Measurements from ENCODE around the gene ANXA10. TPM values are rescaled to one million over a fixed set of nuclear protein-coding genes. Genes with fewer than 3 reads are reported as not detected.

ANXA10 gene
- total RNA-seq, 1 donor from 2014 or later = not detected

DNA sequence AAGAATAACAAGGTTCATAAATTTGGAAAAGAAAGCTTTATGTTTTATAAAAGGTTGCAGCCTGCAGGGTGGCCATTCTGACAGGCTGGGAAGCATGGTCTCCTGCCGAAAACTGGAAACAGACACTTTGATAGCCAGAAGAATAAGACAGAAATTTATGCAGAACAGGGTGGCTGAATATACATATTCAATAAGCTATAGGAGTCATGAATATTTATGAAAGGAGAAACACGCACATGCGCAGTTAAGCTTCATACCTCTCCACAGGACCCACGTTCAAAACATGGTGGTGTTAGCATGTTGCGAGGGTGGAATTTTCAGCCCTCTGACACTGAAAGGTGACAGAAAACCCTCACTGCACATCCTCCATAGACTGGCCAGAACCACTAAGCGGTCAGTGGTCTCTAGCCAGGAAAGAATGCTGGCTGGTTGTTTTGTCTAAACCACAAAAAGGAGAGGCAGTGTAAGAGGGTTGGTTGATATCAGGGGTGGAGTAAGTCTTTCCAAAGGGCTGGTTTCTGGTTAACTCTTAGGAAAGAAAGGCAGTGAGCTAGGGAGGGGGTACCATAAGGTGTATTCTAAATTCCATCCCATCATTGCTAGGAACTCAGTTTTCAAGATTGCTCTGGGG, 58.2 kb downstream of the ANXA10 start:
- no peak overlapping the region for H3K27ac Mint-ChIP-seq
- intact Hi-C loops (cut with micrococcal nuclease) = loop anchor here (5.0 kb wide), 1 partner anchor 528 kb away; no protein-coding TSS in a partner anchor
- no peaks in the 10 kb centered on the region for H3K27me3 Mint-ChIP-seq (ENCODE audit: insufficient read depth)
- H3K4me3 Mint-ChIP-seq = no peak overlapping the region
- no peaks in the 10 kb centered on the region for H3K36me3 Mint-ChIP-seq (ENCODE audit: low read depth)
- H3K9me3 Mint-ChIP-seq = no peaks in the 10 kb centered on the region
- peaks cover 8% of the 10 kb centered on the region for H3K4me1 Mint-ChIP-seq (ENCODE audit: low read depth)
- no peak for DNase-seq (ENCODE audit: low spot score)

DNA sequence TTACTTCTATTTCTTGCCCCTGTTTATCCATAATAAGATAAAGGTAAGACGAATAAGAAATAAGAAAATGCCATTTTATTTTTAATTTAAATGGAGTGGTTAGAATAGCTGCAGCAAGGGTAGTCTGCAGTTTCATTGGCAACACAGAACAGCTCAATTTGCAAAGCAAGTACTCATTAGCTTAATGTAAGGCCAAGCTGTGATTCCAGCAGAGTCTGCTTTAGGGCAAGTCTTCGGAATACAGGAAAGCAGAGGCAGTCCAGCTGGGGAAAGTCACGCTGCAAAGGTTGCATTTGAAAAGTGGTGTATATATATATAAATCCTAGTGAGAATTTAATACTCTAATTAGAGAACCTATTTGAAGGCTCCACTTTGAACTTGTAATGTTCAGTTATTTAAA, 59.0 kb downstream of the ANXA10 start:
- Mint-ChIP-seq H3K4me1 (ENCODE audit: low read depth) (peaks cover 8% of the 10 kb centered on the region), H3K4me3 (no peak overlapping the region), H3K27me3 (ENCODE audit: insufficient read depth) (no peaks in the 10 kb centered on the region), H3K9me3 (no peaks in the 10 kb centered on the region), H3K27ac (no peak overlapping the region), H3K36me3 (ENCODE audit: low read depth) (no peaks in the 10 kb centered on the region)
- no peak for DNase-seq (ENCODE audit: low spot score)
- intact Hi-C loops (cut with micrococcal nuclease) = loop anchor here (5.0 kb wide), 1 partner anchor 529 kb away; no protein-coding TSS in a partner anchor

DNA sequence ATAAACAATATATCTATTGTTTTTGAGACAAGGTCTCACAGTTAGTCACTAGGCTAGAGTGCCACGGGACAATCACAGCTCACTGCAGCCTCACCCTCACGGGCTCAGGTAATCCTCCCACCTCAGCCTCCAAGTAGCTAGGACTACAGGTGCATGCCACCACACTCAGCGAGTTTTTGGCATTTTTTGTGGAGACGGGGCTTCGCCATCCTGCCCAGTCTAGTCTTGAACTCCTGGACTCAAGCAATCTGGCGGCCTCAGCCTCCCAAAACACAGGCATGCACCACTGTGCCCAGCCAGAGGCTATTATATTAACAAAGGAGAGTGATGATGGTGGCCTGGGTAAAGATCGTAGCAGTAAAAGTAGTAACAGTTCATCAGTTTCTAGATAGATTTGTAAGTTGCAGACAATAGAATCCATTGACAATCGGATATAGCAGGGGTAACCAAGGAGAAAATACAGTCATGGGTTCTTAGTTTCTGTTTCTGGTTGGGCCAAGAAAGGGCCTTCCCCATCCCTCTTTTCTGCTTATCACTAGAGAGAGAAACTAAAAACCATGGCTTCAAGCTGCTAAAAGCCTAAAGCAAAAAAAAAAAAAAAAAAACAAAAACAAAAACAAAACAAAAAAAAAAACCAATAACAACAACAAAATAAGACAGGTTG, 60.6 kb downstream of the ANXA10 start:
- Mint-ChIP-seq H3K27ac (no peak overlapping the region), H3K27me3 (ENCODE audit: insufficient read depth) (no peaks in the 10 kb centered on the region), H3K9me3 (no peaks in the 10 kb centered on the region), H3K36me3 (ENCODE audit: low read depth) (no peaks in the 10 kb centered on the region), H3K4me1 (ENCODE audit: low read depth) (peaks cover 8% of the 10 kb centered on the region), H3K4me3 (peak overlapping the region; percentile 33)
- DNase-seq (ENCODE audit: low spot score) = no peak
- intact Hi-C loops (cut with micrococcal nuclease) = loop anchor here (5.0 kb wide), 1 partner anchor 531 kb away; no protein-coding TSS in a partner anchor

DNA sequence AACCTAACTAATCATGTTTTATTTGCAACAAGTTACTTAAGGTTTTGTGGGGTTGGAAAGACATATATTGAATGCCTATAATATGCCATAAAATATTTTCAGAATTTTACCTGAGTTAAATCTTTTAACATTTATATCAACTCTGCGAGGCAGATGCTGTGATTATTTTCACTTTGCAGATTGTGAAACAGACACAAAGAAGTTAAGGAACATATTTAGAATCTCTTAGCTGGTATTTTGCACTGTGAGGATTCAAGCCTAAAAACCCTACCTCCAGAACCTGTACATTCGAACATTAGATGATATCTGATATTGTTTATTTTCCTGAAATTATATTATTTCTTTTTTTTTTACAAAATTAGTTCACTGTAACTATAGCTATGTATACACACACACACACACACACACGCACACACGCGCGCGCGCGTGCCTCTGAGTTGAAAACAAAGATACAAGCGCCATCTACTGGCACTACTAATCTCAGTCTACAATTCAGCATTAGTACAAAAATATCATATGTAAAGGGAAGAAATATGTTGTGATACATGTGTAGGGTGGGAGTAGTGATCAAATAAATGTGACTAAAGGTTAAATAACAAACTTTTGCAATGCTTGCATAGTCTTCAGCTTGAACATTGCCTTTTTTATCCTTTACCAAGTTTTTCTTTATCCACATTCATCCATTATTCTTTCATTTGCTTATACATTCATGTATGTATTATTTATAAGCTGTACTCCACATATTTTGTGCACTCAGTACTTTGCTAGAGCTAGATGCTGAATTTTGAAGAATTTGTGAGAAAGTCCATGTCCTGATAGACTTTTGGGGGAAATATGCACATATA, 61.5 kb downstream of the ANXA10 start:
- H3K27me3 Mint-ChIP-seq (ENCODE audit: insufficient read depth) = no peaks in the 10 kb centered on the region
- intact Hi-C loops (cut with micrococcal nuclease) = loop anchor here (1.0 to 5.0 kb wide), 3 partner anchors 532 to 1985 kb away; no protein-coding TSS in a partner anchor
- no peak overlapping the region for H3K27ac Mint-ChIP-seq
- peaks cover 8% of the 10 kb centered on the region for H3K4me1 Mint-ChIP-seq (ENCODE audit: low read depth)
- peak; percentile 14 for DNase-seq (ENCODE audit: low spot score)
- H3K36me3 Mint-ChIP-seq (ENCODE audit: low read depth) = no peaks in the 10 kb centered on the region
- no peak overlapping the region for H3K4me3 Mint-ChIP-seq
- no peaks in the 10 kb centered on the region for H3K9me3 Mint-ChIP-seq

DNA sequence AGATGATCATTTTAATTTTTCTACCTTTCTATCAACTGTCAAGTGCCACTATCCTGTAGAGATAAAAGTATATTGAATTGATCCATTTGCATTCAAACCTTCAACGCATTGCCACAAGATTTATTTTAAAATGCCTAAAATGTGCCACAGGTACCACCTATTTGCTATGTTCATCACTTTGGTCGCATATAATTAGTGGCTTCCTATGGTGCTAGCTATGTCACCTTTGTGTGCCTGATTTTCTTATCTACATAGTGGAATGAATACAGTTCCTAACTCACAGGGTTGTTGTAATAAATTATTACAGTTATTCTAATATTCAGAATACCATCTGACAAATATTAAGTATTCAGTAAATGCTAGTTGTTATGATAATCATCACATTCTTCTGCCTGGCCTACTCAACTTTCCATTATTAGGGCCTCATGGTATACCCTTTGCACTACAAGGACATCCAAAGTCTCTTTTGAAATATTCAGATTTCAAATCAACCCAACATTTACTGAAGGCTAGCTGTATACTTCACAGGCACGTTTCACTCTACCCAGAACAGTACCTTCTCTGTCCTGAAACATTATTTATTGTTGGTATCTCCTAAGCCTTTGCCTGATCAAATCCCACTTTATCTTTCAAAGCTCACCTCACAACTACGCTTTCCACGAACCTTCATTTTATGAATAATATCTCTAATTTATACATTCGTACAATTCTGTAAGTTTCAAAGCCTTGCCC, 62.4 kb downstream of the ANXA10 start:
- no peak overlapping the region for H3K27ac Mint-ChIP-seq
- DNase-seq (ENCODE audit: low spot score) = no peak
- no peaks in the 10 kb centered on the region for H3K27me3 Mint-ChIP-seq (ENCODE audit: insufficient read depth)
- H3K9me3 Mint-ChIP-seq = no peaks in the 10 kb centered on the region
- H3K4me3 Mint-ChIP-seq = no peak overlapping the region
- peaks cover 8% of the 10 kb centered on the region for H3K4me1 Mint-ChIP-seq (ENCODE audit: low read depth)
- no peaks in the 10 kb centered on the region for H3K36me3 Mint-ChIP-seq (ENCODE audit: low read depth)
- intact Hi-C loops (cut with micrococcal nuclease) = loop anchor here (1.0 to 5.0 kb wide), 3 partner anchors 532 to 1986 kb away; no protein-coding TSS in a partner anchor

DNA sequence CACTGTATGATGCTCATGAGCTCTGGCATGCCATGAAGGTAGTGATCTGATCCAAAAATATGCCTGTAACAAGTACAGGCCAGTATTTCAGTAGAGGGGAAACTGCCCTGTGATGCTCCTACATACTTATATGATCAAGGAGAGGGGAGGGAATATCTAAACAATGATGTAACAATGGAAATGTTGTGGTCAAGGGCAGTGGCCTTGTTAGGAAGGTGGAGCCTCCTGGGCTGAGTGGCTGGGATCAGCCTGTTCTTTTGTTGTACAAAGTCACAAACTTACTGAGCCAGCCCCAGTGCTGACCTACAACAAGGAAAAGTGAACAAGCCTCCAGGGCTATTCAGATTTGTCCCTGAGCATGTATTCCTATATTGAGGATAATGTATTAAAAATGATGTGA, 70.3 kb downstream of the ANXA10 start:
- Mint-ChIP-seq H3K4me1 (ENCODE audit: low read depth) (peaks cover 2% of the 10 kb centered on the region), H3K27me3 (ENCODE audit: insufficient read depth) (peaks cover 1% of the 10 kb centered on the region), H3K9me3 (peaks cover 4% of the 10 kb centered on the region), H3K36me3 (ENCODE audit: low read depth) (no peaks in the 10 kb centered on the region), H3K4me3 (no peak overlapping the region), H3K27ac (no peak overlapping the region)
- no peak for DNase-seq (ENCODE audit: low spot score)
- intact Hi-C loops (cut with micrococcal nuclease) = loop anchor here (10.0 kb wide), 1 partner anchor 378 kb away; no protein-coding TSS in a partner anchor

DNA sequence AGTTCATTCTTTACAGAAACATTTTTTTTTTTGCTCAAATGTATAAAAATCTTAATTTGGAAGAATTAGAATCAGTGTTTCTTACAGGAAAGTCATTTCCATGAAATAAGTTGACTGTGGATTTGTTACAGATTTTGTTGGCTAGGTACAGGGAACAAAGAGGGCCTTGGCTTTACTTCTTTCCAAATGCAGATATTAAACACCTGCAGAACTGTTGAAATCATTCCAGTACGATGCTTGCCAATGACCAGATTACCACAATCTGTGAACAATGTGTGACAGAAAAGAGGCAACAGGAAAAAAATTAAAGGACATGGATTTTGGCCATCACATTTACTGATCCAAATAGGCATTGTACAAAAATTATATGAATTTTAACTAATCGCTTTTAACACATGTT, 70.8 kb downstream of the ANXA10 start:
- Mint-ChIP-seq H3K4me1 (ENCODE audit: low read depth) (peaks cover 7% of the 10 kb centered on the region), H3K36me3 (ENCODE audit: low read depth) (no peaks in the 10 kb centered on the region), H3K27ac (no peak overlapping the region), H3K4me3 (no peak overlapping the region), H3K9me3 (peaks cover 4% of the 10 kb centered on the region), H3K27me3 (ENCODE audit: insufficient read depth) (peaks cover 1% of the 10 kb centered on the region)
- intact Hi-C loops (cut with micrococcal nuclease) = loop anchor here (10.0 kb wide), 1 partner anchor 378 kb away; no protein-coding TSS in a partner anchor
- DNase-seq (ENCODE audit: low spot score) = no peak

DNA sequence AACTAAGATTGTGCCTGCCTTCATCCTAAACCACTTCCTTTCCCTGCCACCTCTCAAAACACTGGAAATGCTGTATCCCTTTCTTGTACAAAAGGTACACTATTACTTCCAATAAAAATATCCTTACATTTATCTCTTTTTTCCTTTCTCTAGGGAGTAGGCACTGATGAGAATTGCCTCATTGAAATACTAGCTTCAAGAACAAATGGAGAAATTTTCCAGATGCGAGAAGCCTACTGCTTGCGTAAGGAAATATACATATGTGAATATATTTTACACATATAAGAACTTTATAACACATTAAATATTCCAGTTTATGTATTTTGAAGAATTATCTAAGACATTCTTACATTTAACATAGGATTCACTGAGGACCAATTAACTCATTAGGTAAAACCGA, 71.7 kb downstream of the ANXA10 start:
- intact Hi-C loops (cut with micrococcal nuclease) = loop anchor here (10.0 kb wide), 1 partner anchor 379 kb away; no protein-coding TSS in a partner anchor
- DNase-seq (ENCODE audit: low spot score) = no peak
- peaks cover 4% of the 10 kb centered on the region for H3K9me3 Mint-ChIP-seq

DNA sequence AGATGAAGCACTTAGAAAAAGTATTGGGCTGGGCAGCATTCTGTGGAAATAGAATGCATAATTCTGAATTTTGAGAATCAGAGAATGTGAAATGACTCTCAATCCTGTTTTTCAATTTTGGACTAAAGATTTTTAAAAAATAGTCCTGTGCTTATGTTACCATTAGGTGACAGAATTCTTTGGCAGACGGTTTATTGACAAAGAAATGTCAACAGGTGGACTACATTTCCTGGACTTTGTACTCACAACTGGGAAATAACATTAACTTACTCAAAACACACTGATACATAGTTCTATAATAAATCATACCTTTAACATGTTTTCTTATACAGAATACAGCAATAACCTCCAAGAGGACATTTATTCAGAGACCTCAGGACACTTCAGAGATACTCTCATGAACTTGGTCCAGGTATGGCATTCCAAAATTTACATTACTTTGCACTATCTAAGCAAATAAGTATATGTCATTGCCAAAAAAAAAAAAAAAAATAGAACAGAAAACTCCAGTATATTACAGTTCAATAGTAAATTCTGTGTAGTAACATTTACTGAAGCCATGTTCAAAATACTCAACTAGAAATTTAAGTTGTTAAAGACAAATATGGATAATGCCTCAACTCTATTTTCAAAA, 72.7 kb downstream of the ANXA10 start:
- intact Hi-C loops (cut with micrococcal nuclease) = loop anchor here (10.0 kb wide), 1 partner anchor 380 kb away; no protein-coding TSS in a partner anchor

More for the DNA sequence above, 71.7 kb downstream of the ANXA10 start:
- no peak overlapping the region for H3K27ac Mint-ChIP-seq
- H3K4me1 Mint-ChIP-seq (ENCODE audit: low read depth) = peaks cover 8% of the 10 kb centered on the region
- peaks cover 1% of the 10 kb centered on the region for H3K27me3 Mint-ChIP-seq (ENCODE audit: insufficient read depth)
- H3K4me3 Mint-ChIP-seq = no peak overlapping the region
- H3K36me3 Mint-ChIP-seq (ENCODE audit: low read depth) = no peaks in the 10 kb centered on the region

DNA sequence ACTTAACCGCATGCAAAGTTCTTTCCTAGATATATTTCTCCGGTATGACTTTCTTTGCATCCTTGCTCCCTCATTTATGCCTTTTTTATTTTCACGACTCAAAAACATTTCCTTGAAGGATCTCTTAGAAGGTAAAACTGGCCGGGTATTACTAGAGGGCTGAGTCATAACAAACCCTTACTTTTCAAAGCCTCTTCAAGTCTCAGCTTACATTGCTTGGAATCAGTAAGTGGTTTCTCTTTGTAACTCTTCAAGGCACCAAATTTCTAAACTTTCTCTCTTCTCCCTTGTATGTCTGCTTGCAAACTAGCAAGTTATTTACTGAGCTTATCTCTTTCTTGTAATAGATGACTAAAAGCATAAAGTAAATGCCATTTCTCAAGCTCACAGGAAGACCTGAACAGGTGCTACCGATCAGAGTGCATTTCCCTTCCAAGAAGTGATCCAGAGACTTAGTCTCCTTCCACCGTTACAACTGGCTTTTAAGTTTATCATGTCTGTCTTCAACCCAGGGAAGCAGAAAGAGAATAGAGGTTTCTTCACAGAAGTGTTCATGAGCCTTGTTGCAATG, 75.5 kb downstream of the ANXA10 start:
- no peak overlapping the region for H3K4me3 Mint-ChIP-seq
- no peak overlapping the region for H3K27ac Mint-ChIP-seq
- peaks cover 4% of the 10 kb centered on the region for H3K9me3 Mint-ChIP-seq
- no peaks in the 10 kb centered on the region for H3K36me3 Mint-ChIP-seq (ENCODE audit: low read depth)
- no peaks in the 10 kb centered on the region for H3K27me3 Mint-ChIP-seq (ENCODE audit: insufficient read depth)
- H3K4me1 Mint-ChIP-seq (ENCODE audit: low read depth) = peaks cover 8% of the 10 kb centered on the region
- DNase-seq (ENCODE audit: low spot score) = no peak
- intact Hi-C loops (cut with micrococcal nuclease) = loop anchor here (10.0 kb wide), 1 partner anchor 383 kb away; no protein-coding TSS in a partner anchor

More for the DNA sequence above, 72.7 kb downstream of the ANXA10 start:
- Mint-ChIP-seq H3K4me3 (no peak overlapping the region), H3K27ac (no peak overlapping the region), H3K27me3 (ENCODE audit: insufficient read depth) (peaks cover 1% of the 10 kb centered on the region), H3K36me3 (ENCODE audit: low read depth) (no peaks in the 10 kb centered on the region), H3K4me1 (ENCODE audit: low read depth) (peaks cover 8% of the 10 kb centered on the region), H3K9me3 (peaks cover 7% of the 10 kb centered on the region)
- no peak for DNase-seq (ENCODE audit: low spot score)

DNA sequence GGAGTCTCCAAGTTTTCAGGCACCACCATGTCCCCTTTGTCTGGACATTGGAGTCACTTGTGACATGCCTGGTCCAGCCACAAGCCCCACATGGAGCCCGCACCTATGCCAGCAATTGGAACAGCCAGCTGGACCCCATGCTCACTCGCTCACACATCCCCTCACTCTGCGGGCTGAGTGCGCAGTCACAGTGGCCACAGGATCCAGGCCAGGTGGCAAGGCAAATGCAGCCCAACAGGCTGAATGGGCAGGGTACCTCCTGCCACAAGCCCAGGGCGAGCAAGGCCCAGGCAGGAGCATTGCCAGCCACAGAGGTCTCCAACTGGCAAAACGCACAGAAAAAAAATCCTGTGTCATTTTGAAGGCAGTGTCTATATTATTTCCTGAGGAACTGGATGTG, 82.0 kb downstream of the ANXA10 start:
- H3K4me1 Mint-ChIP-seq (ENCODE audit: low read depth) = no peaks in the 10 kb centered on the region
- H3K4me3 Mint-ChIP-seq = no peak overlapping the region
- H3K9me3 Mint-ChIP-seq = peaks cover 4% of the 10 kb centered on the region
- H3K36me3 Mint-ChIP-seq (ENCODE audit: low read depth) = no peaks in the 10 kb centered on the region
- no peak overlapping the region for H3K27ac Mint-ChIP-seq
- intact Hi-C loops (cut with micrococcal nuclease) = no loop called here
- no peaks in the 10 kb centered on the region for H3K27me3 Mint-ChIP-seq (ENCODE audit: insufficient read depth)
- DNase-seq (ENCODE audit: low spot score) = no peak

All from activated T-helper 1 cell treated with anti-CD3 and anti-CD28 coated beads, Interleukin-12 subunit alpha, Interleukin-12 subunit beta, Interleukin-2, Interleukin-4 antibody, amounts not matched to agents 30 ng/mL and 10 ng/mL and 1 ng/mL, durations not matched to agents 14 hours and 24 hours and 36 hours (primary cell).